K562 (cell line): Measurements from ENCODE around the gene PINK1. TPM values are rescaled to one million over a fixed set of nuclear protein-coding genes. Genes with fewer than 3 reads are reported as not detected.

Source experiments
- ATAC-seq: fragments of 200-7000 bp; cut with Tn5 transposase; 3 replicates; pipeline ENCODE4 v1.9.1; 2020; ENCODE audit warnings: moderate library complexity
- BruUV-seq: library from RNA; stranded (reverse); fragments of 400-500 nt; replicated peaks from 2 replicates; lab custom pipeline; 2021; lab: Mats Ljungman, UMichigan
- CTCF ChIA-PET: fragments of 300-600 bp; formaldehyde crosslinking; extraction: SDS; loops from one replicate; lab custom pipeline; 2021; ENCODE audit warnings: low intra/inter-chr PET ratio; lab: Yijun Ruan, JAX
- POLR2A ChIA-PET: fragments of 300-600, 350-650 bp; sonication (Branson Sonifier 250); formaldehyde crosslinking; extraction: SDS; loops from one replicate; lab custom pipeline; 2021; ENCODE audit warnings: antibody characterized with exemption, inconsistent platforms; lab: Yijun Ruan, JAX
- DNase-seq, 4 experiments: peaks; one replicate each; pipeline versions ENCODE4 v3.0.0 to v3.0.0-alpha.2; 2011 to 2018; ENCODE audit warnings: low spot score in 3 of 4, mixed read lengths in 3 of 4; ENCODE audit errors: extremely low read depth in 1 of 4
- FAIRE-seq: peaks from 2 replicates; lab custom pipeline; 2011; peaks lifted over from hg19 to GRCh38; lab: Jason Lieb, UNC
- H2AFZ ChIP-seq: 2 replicates; pipeline ENCODE4 v1.6.0; 2011; ENCODE audit warnings: low read depth, low read length, control low read depth, inconsistent platforms
- H3K27ac ChIP-seq: fragments of 200-600 bp; 3 replicates; pipeline ENCODE4 v1.8.0; 2011; ENCODE audit warnings: low read depth, mild to moderate bottlenecking, control low read depth, inconsistent platforms, low read length, moderate library complexity, mixed read lengths; ENCODE audit errors: extremely low read depth
- H3K27me3 ChIP-seq, 2 experiments: fragments of 300-600 bp in 1 of 2; 2 replicates in 1 of 2; 3 replicates in 1 of 2; pipeline versions ENCODE4 v1.6.0 to v1.8.0; 2011; ENCODE audit warnings: inconsistent platforms in 2 of 2, low read length in 2 of 2, mild to moderate bottlenecking in 1 of 2, mixed read lengths in 1 of 2, moderate library complexity in 1 of 2; ENCODE audit not compliant: control insufficient read depth in 2 of 2, insufficient read depth in 2 of 2
- H3K36me3 ChIP-seq: fragments of 300-600 bp; 3 replicates; pipeline ENCODE4 v1.8.0; 2011; ENCODE audit warnings: mild to moderate bottlenecking, low read length, inconsistent platforms; ENCODE audit not compliant: control insufficient read depth, insufficient read depth
- H3K4me1 ChIP-seq, 2 experiments: fragments of 200-600 bp in 1 of 2; replicated peaks in 1 of 2; 2 replicates in 1 of 2; 3 replicates in 1 of 2; pipeline versions ENCODE4 v1.5.1 to v1.8.0; 2011; ENCODE audit warnings: inconsistent platforms in 2 of 2, low read length in 2 of 2, mild to moderate bottlenecking in 1 of 2, mixed read lengths in 1 of 2, moderate library complexity in 1 of 2; ENCODE audit not compliant: control insufficient read depth in 2 of 2, insufficient read depth in 2 of 2
- H3K4me2 ChIP-seq: 2 replicates; pipeline ENCODE4 v1.6.1; 2011; ENCODE audit warnings: low read length, control low read depth, inconsistent platforms, mixed read lengths; ENCODE audit not compliant: insufficient read depth
- H3K4me3 ChIP-seq: fragments of 200-600 bp; sonication (generic), shearing (Covaris generic); 2 replicates; pipeline ENCODE4 v1.5.1; 2016; ENCODE audit warnings: control low read depth, inconsistent platforms
- H3K79me2 ChIP-seq: fragments of 200-600 bp; 3 replicates; pipeline ENCODE4 v1.8.0; 2011; ENCODE audit warnings: low read length, inconsistent platforms; ENCODE audit not compliant: control insufficient read depth, insufficient read depth
- H3K9ac ChIP-seq, 2 experiments: 2 replicates each; pipeline versions ENCODE4 v1.6.0 to v1.6.1; 2011; ENCODE audit warnings: low read depth in 2 of 2, low read length in 2 of 2, control low read depth in 1 of 2, inconsistent platforms in 1 of 2, mild to moderate bottlenecking in 1 of 2, mixed read lengths in 1 of 2; ENCODE audit not compliant: insufficient read depth in 1 of 2
- H3K9me1 ChIP-seq: one replicate; pipeline ENCODE4 v1.6.0; 2011; ENCODE audit warnings: inconsistent platforms, mild to moderate bottlenecking, low read length, moderate library complexity; ENCODE audit not compliant: control insufficient read depth, insufficient read depth
- H3K9me3 ChIP-seq: replicated peaks from 2 replicates; pipeline ENCODE4 v1.5.1; 2011; ENCODE audit warnings: low read depth, low read length, inconsistent platforms; ENCODE audit not compliant: control insufficient read depth, insufficient read depth
- H4K20me1 ChIP-seq: replicated peaks from 2 replicates; pipeline ENCODE4 v1.6.1; 2011; ENCODE audit warnings: low read length, inconsistent platforms, mixed read lengths; ENCODE audit not compliant: control insufficient read depth, insufficient read depth
- CBX5 ChIP-seq: IDR thresholded peaks from 2 replicates; pipeline ENCODE4 v1.6.1; 2014; ENCODE audit warnings: low read depth, borderline replicate concordance
- CEBPB ChIP-seq: fragments of 450-650 bp; IDR thresholded peaks from 2 replicates; pipeline ENCODE4 v1.6.1; 2016; ENCODE audit warnings: missing genetic modification characterization, missing compliant biosample characterization
- DEAF1 ChIP-seq: fragments of 450-650 bp; formaldehyde crosslinking; IDR thresholded peaks from 2 replicates; pipeline ENCODE4 v1.4.0; 2020; ENCODE audit warnings: mild to moderate bottlenecking, moderate library complexity
- DPF2 ChIP-seq: fragments of 450-650 bp; IDR thresholded peaks from 2 replicates; pipeline ENCODE4 v1.6.1; 2016
- FIP1L1 ChIP-seq: fragments of 200-400 bp; formaldehyde crosslinking; IDR thresholded peaks from 2 replicates; pipeline ENCODE4 v1.6.1; 2018; ENCODE audit warnings: mild to moderate bottlenecking, low read depth, low read length; ENCODE audit not compliant: poor library complexity, severe bottlenecking
- FOXJ3 ChIP-seq: sonication (generic); formaldehyde crosslinking; IDR thresholded peaks from 2 replicates; pipeline ENCODE4 v1.4.0; 2020; ENCODE audit warnings: mild to moderate bottlenecking, missing genetic modification reagents
- FOXP1 ChIP-seq: sonication (generic); formaldehyde crosslinking; IDR thresholded peaks from 2 replicates; pipeline ENCODE4 v1.8.0; 2022; ENCODE audit warnings: mild to moderate bottlenecking, missing genetic modification reagents
- HMGN3 ChIP-seq: IDR thresholded peaks from 2 replicates; pipeline ENCODE4 v1.6.1; 2011; ENCODE audit warnings: borderline replicate concordance, low read depth, mild to moderate bottlenecking, mixed read lengths, low read length; ENCODE audit not compliant: insufficient read length; ENCODE audit errors: extremely low read depth
- MAFF ChIP-seq: IDR thresholded peaks from 2 replicates; pipeline ENCODE4 v1.6.1; 2012; ENCODE audit warnings: low read length, improper control_type of control experiment
- MCM3 ChIP-seq: fragments of 450-650 bp; IDR thresholded peaks from 2 replicates; pipeline ENCODE4 v1.6.1; 2016
- MEF2D ChIP-seq: conservative IDR thresholded peaks from 2 replicates; pipeline ENCODE4 v1.6.1; 2016; ENCODE audit warnings: low read depth, missing genetic modification characterization, missing compliant biosample characterization
- NBN ChIP-seq: fragments of 450-650 bp; IDR thresholded peaks from 2 replicates; pipeline ENCODE4 v1.6.1; 2016; ENCODE audit warnings: low read depth, mild to moderate bottlenecking
- NEUROD1 ChIP-seq: fragments of 150-350 bp; IDR thresholded peaks from 2 replicates; pipeline ENCODE4 v1.6.1; 2014; ENCODE audit warnings: borderline replicate concordance, low read length, low read depth; ENCODE audit not compliant: partially characterized antibody
- NFIX ChIP-seq: fragments of 250-450 bp; sonication (Bioruptor Pico); IDR thresholded peaks from 2 replicates; pipeline ENCODE4 v1.4.0; 2020; ENCODE audit warnings: low read depth, mild to moderate bottlenecking, moderate library complexity
- POLR2H ChIP-seq: IDR thresholded peaks from 2 replicates; pipeline ENCODE4 v1.6.1; 2016; ENCODE audit warnings: missing genetic modification characterization, low read depth, mild to moderate bottlenecking, control low read depth, missing compliant biosample characterization, moderate library complexity
- SAP30 ChIP-seq: fragments of 200-600 bp; sonication (generic); IDR thresholded peaks from 2 replicates; pipeline ENCODE4 v1.6.1; 2012; ENCODE audit warnings: borderline replicate concordance, low read depth, mild to moderate bottlenecking, moderate library complexity, low read length, control low read depth, inconsistent platforms; ENCODE audit not compliant: insufficient read depth, poor library complexity, severe bottlenecking
- SP1 ChIP-seq: sonication (generic); formaldehyde crosslinking; IDR thresholded peaks from 2 replicates; pipeline ENCODE4 v1.8.1; 2022; ENCODE audit warnings: mild to moderate bottlenecking, missing genetic modification reagents
- TAF9B ChIP-seq: fragments of 450-650 bp; IDR thresholded peaks from 2 replicates; pipeline ENCODE4 v1.6.1; 2018; ENCODE audit warnings: mild to moderate bottlenecking; ENCODE audit not compliant: partially characterized antibody
- ZNF408 ChIP-seq: fragments of 250-450 bp; sonication (Bioruptor Pico); IDR thresholded peaks from 2 replicates; pipeline ENCODE4 v1.4.0; 2020; ENCODE audit warnings: low read depth, mild to moderate bottlenecking, moderate library complexity
- ZNF41 ChIP-seq: fragments of 250-450 bp; sonication (Bioruptor Pico); conservative IDR thresholded peaks from 2 replicates; pipeline ENCODE4 v1.4.0; 2020; ENCODE audit warnings: mild to moderate bottlenecking
- ZNF696 ChIP-seq: fragments of 250-450 bp; sonication (Bioruptor Pico); conservative IDR thresholded peaks from 2 replicates; pipeline ENCODE4 v1.4.0; 2020; ENCODE audit warnings: mild to moderate bottlenecking, moderate library complexity
- WGBS: fragments of 100-300 bp; shearing (Covaris generic); methylation state at CpG from one replicate; pipeline ENCODE4 v1.1.6; 2016; ENCODE audit warnings: low coverage, mixed read lengths; ENCODE audit not compliant: insufficient coverage; ENCODE audit errors: missing lambda C conversion rate; 5-methylcytosine and 5-hydroxymethylcytosine counted together
- in situ Hi-C: fragments of 300-500 bp; cut with MboI; formaldehyde crosslinking; loops from 4 replicates; pipeline ENCODE4 v1.15.0; 2018; ENCODE audit warnings: inconsistent platforms, mixed read lengths
- intact Hi-C: fragments of 100-400 bp; cut with micrococcal nuclease; formaldehyde crosslinking; loops from 2 replicates; pipeline ENCODE4 v1.14.2; 2022
- polyA plus RNA-seq, 8 experiments: library from polyadenylated mRNA; depleted of rRNA in 4 of 8; stranded (reverse) in 5 of 8; unstranded in 3 of 8; fragments of >200 nt; fragmentation: Nextera tagmentation in 2 of 8; fragmentation: Illumina TruSeq in 1 of 8; extraction: Ambion mirVana in 2 of 8; extraction: Trizol in 1 of 8; gene quantifications; 2 replicates each; pipeline versions ENCODE4 v1.2.1 to v1.2.3, GENCODE V29; 2011 to 2014; ENCODE audit warnings: inconsistent platforms in 1 of 8, missing spikeins in 1 of 8
- total RNA-seq, 7 experiments: library from RNA; depleted of rRNA in 6 of 7; stranded (reverse); fragments of >200 nt in 6 of 7; fragmentation: Illumina TruSeq in 2 of 7; extraction: Trizol in 2 of 7; gene quantifications; 2 replicates each; pipeline versions ENCODE4 v1.2.1 to v1.2.3, GENCODE V29; 2011 to 2021; ENCODE audit warnings: low replicate concordance in 1 of 7

The PINK1 gene
- total and polyA plus RNA-seq, 9 of the 15 experiments (the other 6 are each of a cell fraction or from before 2014, with no cell fraction given), result 1.5 to 11.3 (median 6.8) TPM

DNA sequence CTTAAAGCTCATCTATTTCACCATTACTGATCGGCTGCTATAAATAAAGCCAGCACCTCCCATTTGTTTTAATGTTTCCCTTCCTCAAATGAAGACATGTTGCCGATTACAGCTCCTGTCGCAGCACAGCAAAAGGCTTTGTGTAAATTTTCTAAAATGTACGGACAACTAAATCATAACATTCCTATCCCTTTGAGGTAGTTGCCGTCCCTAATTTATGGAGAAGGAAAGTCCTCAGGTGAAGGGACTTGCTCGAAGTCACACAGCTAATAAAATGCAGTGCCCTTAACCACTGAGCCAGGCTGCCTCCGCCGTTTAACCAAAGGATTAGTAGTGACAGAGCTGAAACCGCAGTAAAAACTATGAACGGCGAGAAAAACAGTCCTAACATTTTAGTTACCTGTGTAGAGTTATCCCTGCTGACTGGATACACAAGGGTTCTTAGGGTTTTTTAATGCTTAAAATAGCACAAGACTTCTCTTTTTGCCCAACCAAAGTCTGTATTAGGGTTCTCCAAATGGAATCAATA is 871 bp downstream of the PINK1 start:
- Histone ChIP-seq H3K4me1 (peaks cover 12% of the 10 kb centered on the region in 2 experiments; a peak in 4 of 5 replicates), H3K4me2 (peak overlapping the region; percentile 85), H3K9me3 (no peaks in the 10 kb centered on the region), H3K36me3 (no peaks in the 10 kb centered on the region), H3K27ac (peak overlapping the region; percentile 35; the same call in 2 of the 3 replicates), H3K27me3 (no peaks in the 10 kb centered on the region), H4K20me1 (0 out of 2 replicates have a peak, but pooled peaks cover 7% of the 10 kb centered on the region), H2AFZ (peak overlapping the region; percentile 98), H3K9me1 (no peaks in the 10 kb centered on the region), H3K9ac (peak overlapping the region in 1 of 2 experiments; percentile 71; a peak in 2 of 4 replicates), H3K79me2 (no peaks in the 10 kb centered on the region), H3K4me3 (peak overlapping the region; percentile 96)
- DNase-seq (no peak), ATAC-seq (peak; percentile 3; the same call in 2 of the 3 replicates), FAIRE-seq (no peak)
- POLR2A ChIA-PET, result interaction anchor here (0.6 to 1.3 kb wide), 11 partner anchors 10 to 1973 kb away, joined by 3 to 5 read pairs (median 3); partner anchors contain the start of gene MUL1
- in situ Hi-C loops, result no loop called here
- intact Hi-C loops, result no loop called here
- CTCF ChIA-PET, result interaction anchor here (0.7 to 2.0 kb wide), 2 partner anchors 112 to 204 kb away, joined by 3 to 14 read pairs; no protein-coding TSS in a partner anchor
- BruUV-seq, result TSS peak; percentile 88
- WGBS, result 5% methylated on average over 11 of the region's 11 CpGs
- TF ChIP-seq FOXJ3 (CRISPR knock-in tag) (0 out of 2 replicates have a peak, but pooled peaks have one; percentile 8), DPF2 (peak; percentile 28; the same call in 1 of the 2 replicates), NBN (no peak), DEAF1 (CRISPR knock-in tag) (no peak), MAFF (no peak), TAF9B (no peak), MEF2D (no peak), ZNF41 (CRISPR knock-in tag) (no peak), NFIX (CRISPR knock-in tag) (no peak), FOXP1 (CRISPR knock-in tag) (no peak), NEUROD1 (no peak), ZNF696 (CRISPR knock-in tag) (no peak), CEBPB (tag) (no peak), HMGN3 (no peak), SAP30 (no peak), SP1 (CRISPR knock-in tag) (peak; percentile 52), CBX5 (no peak), POLR2H (tag) (no peak), FIP1L1 (peak; percentile 1), MCM3 (no peak), ZNF408 (CRISPR knock-in tag) (no peak)
